Measurements from ENCODE around the gene ATP5F1E. TPM values are rescaled to one million over a fixed set of nuclear protein-coding genes. Genes with fewer than 3 reads are reported as not detected.

Gene ATP5F1E
- total and polyA plus RNA-seq, 9 of the 15 experiments (the other 6 are each of a cell fraction or from before 2014, with no cell fraction given): 60.3 to 162 (median 113) TPM

DNA sequence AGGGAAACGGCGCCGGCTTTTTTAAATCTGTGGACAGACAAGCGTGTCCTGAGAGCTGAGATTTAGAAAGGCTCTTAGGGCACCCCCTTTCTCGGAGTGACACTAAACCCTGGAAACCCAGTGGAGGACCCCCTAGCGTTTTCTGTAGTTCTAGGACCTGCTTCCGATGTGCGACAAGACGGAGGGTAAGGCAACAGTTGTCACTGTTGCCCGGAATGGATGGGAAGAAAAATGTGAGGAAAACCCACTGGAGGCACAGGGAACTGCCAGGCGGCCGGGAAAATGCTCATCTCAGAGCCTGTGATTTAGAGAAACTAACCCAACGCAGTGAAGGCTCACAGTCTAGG lies 551 bp upstream of the ATP5F1E start (continued):
- TF ChIP-seq JUN (IDR thresholded peaks at IDR 0.05; ENCODE audit: borderline replicate concordance, low read depth, low read length) (0 out of 2 replicates have a peak, but pooled peaks have one; percentile 4), JUN (CRISPR knock-in tag; IDR thresholded peaks at IDR 0.05; ENCODE audit: borderline replicate concordance) (no peak), ZNF263 (CRISPR knock-in tag; IDR thresholded peaks at IDR 0.05; ENCODE audit: borderline replicate concordance) (no peak), ERF (CRISPR knock-in tag; IDR thresholded peaks at IDR 0.05) (no peak), NR4A1 (CRISPR knock-in tag; IDR thresholded peaks at IDR 0.05) (no peak), NR4A1 (tag; IDR thresholded peaks at IDR 0.05) (no peak), EP300 (IDR thresholded peaks at IDR 0.05; ENCODE audit: low read length) (0 out of 2 replicates have a peak, but pooled peaks have one; percentile 2), NFRKB (IDR thresholded peaks at IDR 0.05; ENCODE audit: low read depth) (no peak), ZBTB8A (IDR thresholded peaks at IDR 0.05; ENCODE audit: partially characterized antibody) (no peak), SP1 (CRISPR knock-in tag; IDR thresholded peaks at IDR 0.05) (no peak), MTA1 (IDR thresholded peaks at IDR 0.05; ENCODE audit: borderline replicate concordance) (no peak), CBX8 (IDR thresholded peaks at IDR 0.05; ENCODE audit: borderline replicate concordance, extremely low read depth, low read depth, low read length, poor library complexity, severe bottlenecking) (no peak), HDAC6 (IDR thresholded peaks at IDR 0.05; ENCODE audit: low read depth, low read length) (no peak), CREM (IDR thresholded peaks at IDR 0.05; ENCODE audit: low read depth) (no peak), KDM2B (CRISPR knock-in tag; IDR thresholded peaks at IDR 0.05) (0 out of 2 replicates have a peak, but pooled peaks have one; percentile 72), HDAC2 (IDR thresholded peaks at IDR 0.05) (peak; percentile 84; the same call in 1 of the 2 replicates), ZNF830 (CRISPR knock-in tag; IDR thresholded peaks at IDR 0.05) (0 out of 2 replicates have a peak, but pooled peaks have one; percentile 19), SAP30 (IDR thresholded peaks at IDR 0.05; ENCODE audit: borderline replicate concordance, insufficient read depth, low read depth, low read length, poor library complexity, severe bottlenecking) (peak; percentile 28)
- TF ChIP-seq, protein P1, sequence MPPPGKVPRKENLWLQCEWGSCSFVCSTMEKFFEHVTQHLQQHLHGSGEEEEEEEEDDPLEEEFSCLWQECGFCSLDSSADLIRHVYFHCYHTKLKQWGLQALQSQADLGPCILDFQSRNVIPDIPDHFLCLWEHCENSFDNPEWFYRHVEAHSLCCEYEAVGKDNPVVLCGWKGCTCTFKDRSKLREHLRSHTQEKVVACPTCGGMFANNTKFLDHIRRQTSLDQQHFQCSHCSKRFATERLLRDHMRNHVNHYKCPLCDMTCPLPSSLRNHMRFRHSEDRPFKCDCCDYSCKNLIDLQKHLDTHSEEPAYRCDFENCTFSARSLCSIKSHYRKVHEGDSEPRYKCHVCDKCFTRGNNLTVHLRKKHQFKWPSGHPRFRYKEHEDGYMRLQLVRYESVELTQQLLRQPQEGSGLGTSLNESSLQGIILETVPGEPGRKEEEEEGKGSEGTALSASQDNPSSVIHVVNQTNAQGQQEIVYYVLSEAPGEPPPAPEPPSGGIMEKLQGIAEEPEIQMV (tag; conservative IDR thresholded peaks at IDR 0.05; ENCODE audit: low read depth): no peak
- TF ChIP-seq, protein P2, sequence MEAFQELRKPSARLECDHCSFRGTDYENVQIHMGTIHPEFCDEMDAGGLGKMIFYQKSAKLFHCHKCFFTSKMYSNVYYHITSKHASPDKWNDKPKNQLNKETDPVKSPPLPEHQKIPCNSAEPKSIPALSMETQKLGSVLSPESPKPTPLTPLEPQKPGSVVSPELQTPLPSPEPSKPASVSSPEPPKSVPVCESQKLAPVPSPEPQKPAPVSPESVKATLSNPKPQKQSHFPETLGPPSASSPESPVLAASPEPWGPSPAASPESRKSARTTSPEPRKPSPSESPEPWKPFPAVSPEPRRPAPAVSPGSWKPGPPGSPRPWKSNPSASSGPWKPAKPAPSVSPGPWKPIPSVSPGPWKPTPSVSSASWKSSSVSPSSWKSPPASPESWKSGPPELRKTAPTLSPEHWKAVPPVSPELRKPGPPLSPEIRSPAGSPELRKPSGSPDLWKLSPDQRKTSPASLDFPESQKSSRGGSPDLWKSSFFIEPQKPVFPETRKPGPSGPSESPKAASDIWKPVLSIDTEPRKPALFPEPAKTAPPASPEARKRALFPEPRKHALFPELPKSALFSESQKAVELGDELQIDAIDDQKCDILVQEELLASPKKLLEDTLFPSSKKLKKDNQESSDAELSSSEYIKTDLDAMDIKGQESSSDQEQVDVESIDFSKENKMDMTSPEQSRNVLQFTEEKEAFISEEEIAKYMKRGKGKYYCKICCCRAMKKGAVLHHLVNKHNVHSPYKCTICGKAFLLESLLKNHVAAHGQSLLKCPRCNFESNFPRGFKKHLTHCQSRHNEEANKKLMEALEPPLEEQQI (IDR thresholded peaks at IDR 0.05): no peak
